Right renal cortex interstitium (tissue), 3 donors: ENCODE measurements around the gene GIPC1. TPM values are rescaled to one million over a fixed set of nuclear protein-coding genes. Genes with fewer than 3 reads are reported as not detected.
A peak's percentile ranks its signal among the peaks of the same experiment; 100 is the strongest.
"Not testable (repeated sequence)": the region's sequence is repeated elsewhere in the genome, so short reads cannot be mapped to it uniquely, and the experiment has no call there.

Source experiments
- DNase-seq, 3 donors: peaks; one replicate each; pipeline ENCODE4 v3.0.0-alpha.2; 2013; ENCODE audit warnings: low read depth in 3 of 3, low spot score in 2 of 3
- polyA plus RNA-seq, 3 donors: library from polyadenylated mRNA; unstranded; fragments of 120-200 nt; gene quantifications; one replicate each; pipeline ENCODE4 v1.2.1, GENCODE V29; 2013; ENCODE audit not compliant: insufficient read length in 3 of 3

Gene GIPC1
- 10 to 100 TPM; 52.6 to 67.1 (median 66.6) TPM for polyA plus RNA-seq

DNA sequence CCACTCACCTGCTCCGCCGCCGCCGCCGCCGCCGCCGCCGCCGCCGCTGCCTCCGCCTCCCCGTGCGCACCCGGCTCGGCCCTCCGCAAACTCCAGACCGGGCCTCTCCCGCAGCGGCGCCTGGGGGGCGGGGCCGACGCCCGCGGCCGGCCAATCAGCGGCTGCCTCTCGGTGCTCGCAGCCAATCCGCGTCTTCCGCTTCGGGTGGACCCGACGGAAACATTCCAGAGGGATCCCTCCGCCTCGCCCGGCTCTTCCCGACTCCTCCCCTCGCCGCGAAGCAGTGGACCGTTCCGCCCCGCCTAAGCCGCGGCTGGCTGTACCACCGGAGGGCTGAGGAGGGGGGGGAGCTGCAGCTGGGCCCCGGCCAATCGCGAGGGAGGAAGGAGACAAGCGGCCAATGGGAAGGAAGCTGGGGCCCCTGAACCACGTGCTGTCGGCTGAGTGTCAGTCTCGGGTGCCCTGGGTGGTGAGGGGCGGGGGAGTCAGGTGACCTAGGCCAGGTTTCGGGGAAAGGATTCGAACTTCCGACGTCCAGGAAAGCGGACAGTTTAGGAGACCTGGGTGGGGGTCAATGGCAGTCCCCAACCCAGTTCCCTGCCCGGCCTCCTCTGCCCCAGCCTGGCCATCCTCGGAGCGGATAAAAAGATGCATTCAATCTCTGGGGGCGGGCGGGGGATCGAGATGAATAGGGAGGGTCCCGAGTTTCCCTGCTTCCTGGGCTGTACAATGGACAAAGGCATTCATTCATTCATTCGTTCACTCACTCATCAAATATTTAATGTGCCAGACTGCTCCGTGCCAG, at the start of gene GIPC1:
Gene GIPC1 (minus strand): TSS at position 99 of the 805 bp plus-strand sequence. CDS start 13,151 bp downstream, outside the sequence.
- DNase-seq, result peak; percentile 92 to 97 (median 97)

DNA sequence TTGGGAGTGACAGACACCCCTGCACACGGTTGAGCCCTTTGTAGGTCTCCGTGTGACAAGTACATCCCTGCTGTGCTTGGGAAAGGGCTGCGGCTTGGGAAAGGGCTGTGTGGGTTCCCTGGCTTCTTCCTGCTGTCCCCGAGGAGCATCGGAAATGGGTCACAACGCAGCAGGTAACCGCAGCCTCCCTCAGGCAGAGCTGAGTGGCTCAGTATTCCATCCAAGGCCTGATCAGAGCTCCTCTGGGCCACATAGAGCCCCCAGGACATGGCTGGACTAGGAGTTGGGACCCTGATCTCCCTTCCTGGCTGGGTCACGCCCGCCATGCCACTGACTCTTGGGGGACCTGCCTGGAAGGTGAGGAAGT, 49.8 kb upstream of the GIPC1 start:
- no peak for DNase-seq

GRCh38 chr19:14544977-14545715, 49.2 kb upstream of the GIPC1 start:
- DNase-seq, result no peak

GRCh38 chr19:14544047-14544446, 48.1 kb upstream of the GIPC1 start:
- DNase-seq, result no peak

GRCh38 chr19:14542711-14543328, 46.9 kb upstream of the GIPC1 start:
- no peak for DNase-seq

DNA sequence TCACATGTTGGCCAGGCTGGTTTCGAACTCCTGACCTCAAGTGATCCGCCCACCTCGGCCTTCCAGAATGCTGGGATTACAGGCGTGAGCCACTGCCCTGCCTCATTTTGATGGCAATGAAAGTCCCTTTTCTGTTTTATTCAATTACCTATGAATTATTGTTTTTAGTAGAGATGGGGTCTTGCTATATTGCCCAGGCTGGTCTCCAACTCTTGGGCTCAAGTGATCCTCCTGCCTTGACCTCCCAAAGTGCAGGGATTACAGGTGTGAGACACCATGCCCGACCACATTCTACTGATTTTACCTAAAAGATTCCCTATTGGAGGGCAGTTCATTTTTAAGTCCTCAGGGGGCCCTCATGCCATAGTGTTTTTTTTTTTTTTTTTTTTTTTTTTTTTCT, 46.1 kb upstream of the GIPC1 start:
- not testable (repeated sequence) for DNase-seq

DNA sequence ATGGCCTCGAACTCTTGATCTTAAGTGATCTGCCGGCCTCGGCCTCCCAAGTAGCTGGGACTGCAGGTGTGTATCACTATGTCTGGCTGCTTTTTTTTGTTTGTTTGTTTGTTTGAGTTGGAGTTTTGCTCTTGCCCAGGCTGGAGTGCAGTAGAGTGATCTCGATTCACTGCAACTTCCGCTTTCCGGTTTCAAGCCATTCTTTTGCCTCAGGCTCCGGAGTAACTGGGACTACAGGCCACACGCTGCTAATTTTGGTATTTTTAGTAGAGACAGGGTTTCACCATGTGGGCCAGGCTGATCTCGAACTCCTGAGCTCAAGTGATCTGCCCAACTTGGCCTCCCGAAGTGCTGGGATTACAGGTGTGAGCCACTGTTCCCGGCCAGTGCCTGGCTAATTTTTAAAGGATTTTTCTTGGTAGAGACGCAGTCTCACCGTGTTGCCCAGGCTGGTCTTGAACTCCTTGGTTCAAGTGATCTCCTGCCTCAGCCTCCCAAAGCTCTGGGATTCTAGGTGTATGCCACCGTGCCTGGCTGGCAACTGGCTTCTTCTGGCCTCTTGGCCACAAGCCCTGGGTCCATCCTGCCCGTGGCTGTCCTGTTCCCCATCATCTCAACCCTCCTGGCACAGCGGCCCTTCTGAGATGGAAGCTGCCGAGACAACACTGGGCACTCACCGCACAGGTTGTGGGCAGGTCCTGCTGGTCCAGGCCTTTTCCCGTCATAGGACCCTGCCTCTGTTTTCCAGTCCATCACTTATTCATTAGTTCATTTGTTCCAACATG, 45.0 kb upstream of the GIPC1 start:
- no peak for DNase-seq

GRCh38 chr19:14536926-14537692, 41.2 kb upstream of the GIPC1 start:
- DNase-seq, result peak in 1 of 3 donors; percentile 62

GRCh38 chr19:14533450-14533849, 37.5 kb upstream of the GIPC1 start:
- DNase-seq, result no peak

- no peak for DNase-seq
These were observed 34.6 kb upstream of the GIPC1 start for GRCh38 chr19:14530506-14530905.

DNA sequence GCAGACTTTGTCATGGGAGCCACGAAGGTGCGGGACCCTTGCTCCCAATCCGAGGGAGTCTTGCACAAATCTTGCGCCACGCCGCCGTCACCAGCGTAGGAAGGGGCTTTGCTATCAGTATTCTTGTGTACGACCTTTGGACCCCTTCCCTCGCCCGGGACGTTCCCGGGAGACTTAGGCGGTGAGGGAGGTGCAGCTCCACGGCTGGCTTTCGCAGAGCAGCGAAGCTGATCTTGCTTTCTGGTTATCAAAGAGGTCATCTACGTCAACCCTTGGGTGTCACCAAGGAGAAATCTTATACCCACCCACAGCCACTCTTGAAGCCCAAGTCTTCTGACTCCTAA, 34.0 kb upstream of the GIPC1 start:
- no peak for DNase-seq

- DNase-seq, result peak; percentile 99 to 100 (median 99)
These were observed 33.5 kb upstream of the GIPC1 start, which contains the start of gene TECR for GRCh38 chr19:14529254-14530004. TSS of gene TECR (plus strand) at chr19:14529594. CDS start at chr19:14529697, 103 bp downstream.

- DNase-seq, result no peak
These were observed 32.7 kb upstream of the GIPC1 start for GRCh38 chr19:14528419-14529253.

DNA sequence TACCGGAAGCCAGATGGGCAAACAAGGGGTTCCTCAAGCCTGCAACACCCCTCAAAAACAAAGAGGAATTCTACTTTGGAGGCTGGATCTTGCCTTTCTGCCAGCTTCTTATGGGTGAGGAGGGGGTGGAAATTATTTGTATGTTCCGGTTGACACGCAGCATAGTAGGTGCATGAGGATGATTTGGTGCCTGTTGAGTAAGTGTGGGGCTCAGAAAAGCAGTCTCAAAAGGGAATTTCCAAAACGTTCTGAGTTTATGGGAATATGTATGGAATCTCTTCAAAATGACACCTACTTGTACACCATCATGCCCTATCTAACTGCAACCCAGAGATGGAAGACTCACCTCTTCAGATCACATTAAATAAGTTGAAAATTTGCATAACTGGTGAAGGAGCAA, 30.5 kb upstream of the GIPC1 start:
- no peak for DNase-seq

DNA sequence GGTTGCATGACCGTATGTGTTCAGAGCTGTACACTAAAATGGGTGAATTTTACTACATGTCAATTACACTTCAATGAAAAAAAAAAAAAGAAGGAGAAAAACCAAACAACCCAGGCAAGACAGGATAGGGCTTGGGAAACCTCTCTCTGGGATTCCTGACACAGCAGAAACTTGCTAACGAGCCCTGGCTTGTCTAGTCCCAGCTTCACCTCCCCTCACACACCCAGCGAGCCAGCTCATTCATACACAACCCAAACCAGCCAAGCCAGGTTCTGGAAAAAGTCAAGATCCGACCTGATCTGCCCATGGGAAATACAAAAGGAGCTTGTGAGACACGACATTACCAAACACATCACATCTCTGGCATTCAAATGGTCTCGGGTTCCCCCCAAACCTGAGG, 29.8 kb upstream of the GIPC1 start:
- DNase-seq, result no peak

- no peak for DNase-seq
These were observed 24.6 kb upstream of the GIPC1 start for GRCh38 chr19:14520543-14520942.

DNA sequence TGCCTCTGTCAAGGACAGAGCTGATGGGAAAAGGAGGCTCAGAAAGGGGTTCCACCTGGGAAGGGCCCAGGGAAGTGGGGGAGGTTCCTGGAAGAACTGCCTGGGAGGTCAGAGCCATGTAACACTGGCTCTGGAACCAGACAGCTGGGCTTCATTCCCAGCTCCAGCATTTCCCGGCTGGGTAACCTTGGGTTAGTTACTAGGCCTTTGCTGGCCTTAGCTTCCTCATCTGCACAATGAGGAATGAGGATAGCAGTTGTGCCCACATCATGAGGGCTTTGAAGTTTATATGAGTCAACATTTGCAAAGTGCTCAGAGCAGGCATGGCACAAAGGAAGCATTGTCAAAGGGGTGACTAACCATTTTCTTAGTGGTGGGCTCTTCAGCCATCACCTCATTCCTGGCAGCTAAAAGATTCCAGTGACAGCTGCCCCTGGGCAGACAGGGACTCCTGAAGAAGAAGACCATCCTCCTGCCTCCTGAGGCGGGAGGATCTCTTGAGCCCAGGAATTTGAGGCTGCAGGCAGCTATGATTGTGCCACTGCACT, 24.0 kb upstream of the GIPC1 start:
- DNase-seq, result no peak

DNA sequence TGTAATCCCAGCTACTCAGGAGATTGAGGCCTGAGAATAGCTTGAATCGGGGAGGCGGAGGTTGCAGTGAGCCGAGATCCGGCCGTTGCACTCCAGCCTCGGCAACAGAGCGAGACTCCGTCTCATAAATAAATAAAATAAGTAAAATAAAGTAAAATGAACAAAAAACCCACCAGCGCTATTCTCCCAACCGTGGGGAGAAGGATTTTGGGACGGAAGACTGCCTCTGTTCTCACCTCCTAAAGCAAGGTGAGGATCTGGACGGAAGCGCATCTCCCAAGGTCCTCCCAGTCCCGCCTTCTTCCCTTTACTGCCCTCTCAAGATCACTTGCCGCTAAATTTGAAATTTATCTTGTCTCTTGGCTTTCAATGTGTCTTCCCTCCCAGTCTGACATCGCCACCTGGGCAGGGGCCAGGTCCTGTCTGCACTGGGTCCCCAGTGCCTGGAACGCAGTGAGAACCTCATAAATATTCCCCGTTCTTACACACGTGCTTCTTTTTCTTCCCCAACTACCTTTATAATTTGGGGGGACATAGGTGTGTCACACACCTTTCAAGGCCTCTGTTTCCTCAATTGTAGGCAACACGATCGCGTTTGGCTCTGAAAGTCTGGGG, 23.4 kb upstream of the GIPC1 start:
- DNase-seq, result no peak
